ENCODE results near the gene ADCY1.
"Not testable (repeated sequence)": the region's sequence is repeated elsewhere in the genome, so short reads cannot be mapped to it uniquely, and the experiment has no call there.

GRCh38 chr7:45748976-45749375, 174.8 kb downstream of the ADCY1 start:
- not testable (repeated sequence) for TF ChIP-seq REST (IDR thresholded peaks at IDR 0.05); YY1 (IDR thresholded peaks at IDR 0.05); ATF3 (IDR thresholded peaks at IDR 0.05); SP1 (IDR thresholded peaks at IDR 0.05); HNF4A (conservative IDR thresholded peaks at IDR 0.05); FOXA1 (IDR thresholded peaks at IDR 0.05); TAF1 (conservative IDR thresholded peaks at IDR 0.05); ZBTB33 (IDR thresholded peaks at IDR 0.05); NR2F2 (IDR thresholded peaks at IDR 0.05); RXRA (IDR thresholded peaks at IDR 0.05)
- TF ChIP-seq CTCF (IDR thresholded peaks at IDR 0.05; ENCODE audit: low read depth, low read length, missing input control), result peak; percentile 16
- peak; percentile 50 to 66 for TF ChIP-seq RAD21 (IDR thresholded peaks at IDR 0.05)

Measured in liver (tissue), 3 donors.